GM11168 (cell line): Measurements from ENCODE around the gene CACNA1C.

ENCODE experiments used
- in situ Hi-C: fragments of 300-500 bp; cut with MboI; formaldehyde crosslinking; loops from one replicate; pipeline ENCODE4 v1.12.0; 2022; ENCODE audit warnings: low sequenced_read_pairs; ENCODE audit not compliant: unreplicated experiment

Gene CACNA1C

DNA sequence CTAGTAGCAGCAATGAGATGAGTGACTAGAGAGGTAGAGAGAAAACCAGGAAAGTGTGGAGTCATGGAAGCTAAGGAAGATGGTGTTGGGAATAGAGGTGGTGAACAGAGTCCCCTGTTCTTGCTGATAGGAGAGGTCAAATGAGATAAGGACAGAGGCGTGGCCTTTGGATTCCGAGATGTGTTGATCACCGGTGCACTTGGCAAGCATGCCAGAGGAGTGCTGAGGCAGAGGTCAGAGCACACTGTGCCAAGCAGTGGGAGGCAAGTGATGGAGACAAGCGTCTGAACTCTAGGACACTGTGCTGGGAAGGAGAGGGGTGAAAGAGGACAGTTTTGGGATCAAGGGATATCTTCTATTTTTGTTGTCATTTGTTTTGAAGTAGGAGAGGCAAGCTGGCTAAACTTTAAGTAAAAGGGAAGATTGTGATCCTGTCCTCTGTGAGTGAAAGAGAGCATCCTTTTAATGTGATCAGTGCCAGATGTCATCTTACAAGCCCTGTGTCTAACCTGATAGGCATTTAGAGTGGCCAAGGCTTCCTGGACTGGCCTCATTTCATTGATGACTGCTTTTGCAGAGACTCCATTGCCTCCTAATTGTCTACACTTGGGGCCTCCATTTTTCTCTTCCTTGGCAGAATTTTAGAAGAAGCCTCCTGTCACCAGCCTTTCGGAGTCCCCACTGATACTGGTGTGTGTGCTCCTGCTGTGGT is 336.4 kb downstream of the CACNA1C start:
- in situ Hi-C loops, result no loop called here

DNA sequence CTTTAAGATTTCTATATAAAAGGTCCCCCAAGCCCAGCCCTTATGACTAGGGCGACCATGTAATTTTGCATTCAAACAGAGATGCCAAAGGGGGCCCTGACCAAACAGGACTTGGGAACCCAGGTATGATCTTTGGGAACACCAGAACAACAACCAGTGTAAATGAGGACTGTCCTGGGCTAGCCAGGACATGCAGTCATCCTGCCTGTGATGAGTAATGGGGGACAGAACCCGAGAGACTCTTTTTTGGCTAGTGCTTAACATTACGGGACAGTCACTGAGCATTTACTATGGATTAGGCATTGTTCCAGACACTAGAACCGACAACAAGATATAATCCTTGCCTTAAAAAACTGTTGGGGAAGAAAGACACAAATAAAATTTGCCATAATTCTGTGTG is 337.3 kb downstream of the CACNA1C start:
- in situ Hi-C loops, result no loop called here

DNA sequence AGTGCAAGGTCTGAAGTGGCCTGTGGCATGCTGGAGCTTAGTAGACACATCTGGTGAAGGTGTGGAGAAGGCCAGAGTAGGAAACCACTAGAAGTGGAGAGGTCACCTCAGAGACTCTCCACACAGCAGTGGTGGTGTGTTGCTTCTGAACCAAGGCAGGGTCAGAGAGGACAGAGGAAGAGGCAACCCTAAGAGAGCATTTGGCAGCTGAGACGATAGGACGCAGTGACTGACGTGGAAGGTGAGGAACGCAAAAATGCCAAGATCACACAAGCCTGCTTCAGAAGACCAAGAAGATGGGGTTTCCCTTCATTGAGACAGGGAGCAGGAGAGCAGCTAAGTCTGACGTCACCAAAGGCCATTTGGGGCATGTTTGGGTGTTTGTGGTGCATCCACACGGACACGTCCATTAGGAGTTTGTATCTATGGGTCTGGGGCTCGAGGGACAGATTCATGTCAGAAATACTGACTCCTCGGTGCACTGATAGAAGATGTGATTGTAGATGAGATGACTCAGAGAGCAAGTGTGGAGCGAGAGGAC is 338.1 kb downstream of the CACNA1C start:
- in situ Hi-C loops, result no loop called here

DNA sequence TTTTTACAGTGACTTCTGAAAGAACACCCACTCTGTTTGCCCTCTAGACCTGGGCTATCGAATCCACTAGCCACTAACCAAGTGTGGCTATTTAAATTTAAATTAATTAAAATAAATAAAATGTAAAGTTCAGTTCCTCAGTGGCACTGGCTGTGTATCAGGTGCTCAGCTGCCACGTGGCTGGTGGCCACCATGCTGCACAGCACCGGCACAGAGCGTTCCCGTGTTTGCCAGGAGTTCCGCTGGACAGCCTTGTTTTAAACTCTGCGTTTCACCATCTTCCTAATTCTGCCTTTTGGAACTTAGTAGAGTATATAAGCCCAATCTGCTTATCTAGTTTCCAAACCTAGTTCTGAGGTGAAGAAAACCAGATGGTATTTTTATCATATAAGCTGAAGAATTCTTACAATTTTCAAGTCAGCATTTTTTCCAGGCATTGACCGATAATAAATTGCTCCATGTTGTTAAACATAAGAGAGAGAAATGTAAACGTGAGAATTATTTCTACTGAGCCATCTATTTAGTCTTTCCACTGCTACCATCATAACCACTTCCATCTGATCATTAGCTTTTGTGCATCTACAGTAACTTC is 339.0 kb downstream of the CACNA1C start:
- in situ Hi-C loops, result no loop called here

DNA sequence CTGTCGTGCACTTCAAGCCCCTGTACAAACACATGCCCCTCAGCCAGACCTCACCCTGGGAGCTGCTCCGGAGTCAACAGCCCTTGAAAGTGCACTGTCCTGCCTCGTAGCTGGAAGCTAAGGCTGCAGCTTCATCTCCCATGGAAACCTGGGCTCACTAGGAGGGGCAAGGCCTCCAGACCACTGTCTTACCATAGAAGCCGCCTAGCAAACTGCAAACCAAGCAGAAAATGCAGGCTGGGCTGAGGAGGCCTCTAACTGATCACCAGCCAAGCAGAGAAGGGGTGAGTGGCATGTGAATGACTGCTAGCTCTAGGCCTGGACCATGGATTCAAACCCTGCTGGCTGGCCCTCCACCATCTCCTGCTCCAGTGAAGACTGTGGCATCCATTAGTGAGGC is 340.2 kb downstream of the CACNA1C start:
- in situ Hi-C loops, result no loop called here

DNA sequence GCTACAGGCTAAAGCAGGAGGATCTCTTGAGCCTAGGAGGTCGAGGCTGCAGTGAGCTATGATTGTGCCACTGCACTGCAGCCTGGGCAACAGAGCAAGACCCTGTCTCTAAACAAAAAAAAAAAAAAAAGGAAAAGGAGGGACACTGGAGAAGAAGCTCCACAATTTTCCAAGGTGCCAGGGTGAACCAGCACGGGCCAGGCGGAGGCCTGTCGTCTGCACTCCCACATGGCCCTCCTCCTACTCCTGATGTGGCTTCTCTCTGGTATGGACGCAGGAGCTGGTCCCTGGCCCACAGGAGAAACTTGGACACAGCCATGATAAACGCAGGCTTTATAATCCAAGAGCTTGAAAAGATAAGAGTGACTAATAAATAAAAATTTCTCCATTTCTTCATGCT is 341.2 kb downstream of the CACNA1C start:
- in situ Hi-C loops, result no loop called here

DNA sequence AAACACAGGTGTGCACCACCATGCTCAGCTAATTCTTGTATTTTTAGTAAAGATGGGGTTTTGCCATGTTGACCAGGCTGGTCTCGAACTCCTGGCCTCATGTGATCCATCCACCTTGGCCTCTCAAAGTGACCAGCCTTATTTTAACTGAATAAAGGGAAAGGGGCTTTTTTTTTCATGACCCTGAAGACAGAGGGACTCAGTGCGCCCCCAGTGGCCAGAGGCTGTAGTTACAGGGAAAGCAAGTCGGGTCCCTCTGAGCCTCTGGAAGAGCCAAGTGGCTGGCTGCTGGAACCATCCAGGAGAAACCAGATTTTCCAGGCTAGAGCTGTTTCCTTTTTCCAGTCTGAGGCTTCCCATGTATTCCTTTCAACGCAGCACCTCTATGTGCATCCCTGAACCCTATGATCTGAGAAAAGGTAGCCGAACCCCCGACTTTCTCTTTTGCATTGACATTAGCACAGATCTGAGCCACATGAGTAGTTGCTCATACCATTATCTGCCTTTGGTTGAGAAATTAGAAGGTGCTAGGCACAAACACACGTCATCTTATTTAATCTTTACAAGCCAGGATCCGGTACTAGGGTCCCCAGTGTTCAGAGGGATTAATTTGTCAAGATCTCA is 342.7 kb downstream of the CACNA1C start:
- in situ Hi-C loops, result no loop called here

DNA sequence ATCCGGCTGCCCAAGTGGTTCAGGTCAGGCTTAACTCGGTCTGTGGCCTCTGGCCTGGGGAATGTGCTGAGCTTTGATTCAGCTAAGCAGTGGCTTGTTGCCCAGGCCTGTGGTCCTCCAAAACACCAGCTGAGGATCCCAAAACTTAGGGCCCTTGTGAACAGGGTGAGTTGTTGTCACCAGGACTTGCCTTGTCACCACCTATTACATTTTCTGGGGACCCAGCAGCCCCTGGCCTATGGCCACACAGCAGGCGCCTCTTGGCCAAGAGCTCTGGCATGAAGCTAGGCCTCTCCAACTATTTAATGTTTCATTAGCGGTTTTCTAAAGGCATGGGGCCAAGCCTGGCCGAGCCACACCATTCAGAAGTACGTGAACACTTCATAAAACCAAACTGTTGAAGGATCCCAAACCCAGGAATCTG is 343.7 kb downstream of the CACNA1C start:
- in situ Hi-C loops, result no loop called here

DNA sequence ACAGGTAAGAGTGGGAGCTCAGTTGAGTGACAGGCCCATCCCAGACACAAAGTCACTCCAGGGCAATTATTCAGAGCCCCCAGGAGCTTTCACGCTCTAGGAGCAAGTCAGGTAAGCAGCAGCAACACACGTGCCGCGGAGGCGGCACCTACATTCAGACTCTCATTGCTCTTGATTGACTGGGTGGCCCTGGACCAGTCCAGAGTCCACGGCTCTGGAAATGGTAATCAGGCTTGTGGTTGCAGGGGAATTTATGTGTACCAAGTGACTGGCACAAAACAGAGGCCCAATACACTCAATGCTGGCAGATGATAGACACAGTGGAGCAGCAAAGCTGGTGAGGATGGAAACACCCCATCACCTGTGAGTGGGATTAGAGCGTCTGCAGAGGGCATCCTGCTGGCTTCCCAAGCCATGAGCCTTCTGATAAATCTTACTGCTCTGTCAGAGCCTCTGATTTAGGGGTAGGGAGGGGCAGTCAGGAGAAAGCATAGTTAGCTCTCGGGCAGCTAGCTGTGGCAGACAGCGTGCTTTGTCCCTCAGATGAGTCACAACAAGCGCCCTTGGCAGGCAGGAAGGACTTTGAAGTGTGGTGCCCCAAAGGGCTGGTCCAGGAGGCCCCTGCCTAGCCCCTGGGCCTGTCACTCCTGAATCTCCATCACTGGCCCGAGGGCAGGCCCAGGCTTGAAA is 344.7 kb downstream of the CACNA1C start:
- in situ Hi-C loops, result no loop called here

DNA sequence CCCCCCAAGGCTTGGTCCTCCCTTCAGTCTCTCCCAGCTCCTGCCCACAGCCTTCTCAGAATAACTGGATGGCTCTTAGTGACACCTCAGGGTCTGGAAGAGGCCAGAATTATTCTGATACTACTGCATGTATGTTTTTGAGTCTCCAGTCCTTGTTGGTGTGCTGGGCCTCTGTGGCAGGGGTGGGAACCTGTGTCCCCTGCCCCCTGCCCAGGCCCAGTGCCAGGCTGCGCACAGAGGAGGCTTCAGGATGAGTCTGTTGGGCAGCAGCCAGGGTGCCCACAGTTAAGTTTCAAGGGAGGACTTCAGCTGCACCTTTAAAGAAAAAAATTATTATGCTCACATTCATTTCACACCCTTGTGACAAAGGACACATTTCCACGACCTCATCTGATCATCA is 348.3 kb downstream of the CACNA1C start:
- in situ Hi-C loops, result no loop called here

DNA sequence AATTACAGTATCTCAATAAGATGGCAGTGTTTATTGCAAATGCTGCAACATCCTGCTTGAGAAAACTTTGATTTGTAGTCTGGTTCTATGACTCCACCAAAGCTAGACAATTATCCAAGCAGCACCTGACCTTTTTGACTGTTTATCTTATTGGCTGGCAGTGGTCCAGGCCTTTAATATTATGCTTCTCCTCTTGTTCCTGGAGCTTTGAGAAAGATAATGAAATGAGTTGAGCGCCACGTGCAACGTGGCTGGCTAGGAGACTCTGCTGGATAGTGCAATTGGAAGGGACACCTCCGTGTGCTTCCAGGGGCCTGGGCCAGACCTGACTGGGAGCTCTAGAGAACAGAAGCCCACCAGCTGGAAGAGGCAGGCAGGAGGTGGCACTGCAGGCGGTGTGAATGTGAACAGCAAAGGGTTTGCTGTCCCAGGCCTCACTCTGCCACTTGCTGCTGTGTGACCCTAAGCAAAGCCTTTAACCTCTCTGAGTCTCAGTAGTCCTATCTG is 349.3 kb downstream of the CACNA1C start:
- in situ Hi-C loops, result no loop called here

DNA sequence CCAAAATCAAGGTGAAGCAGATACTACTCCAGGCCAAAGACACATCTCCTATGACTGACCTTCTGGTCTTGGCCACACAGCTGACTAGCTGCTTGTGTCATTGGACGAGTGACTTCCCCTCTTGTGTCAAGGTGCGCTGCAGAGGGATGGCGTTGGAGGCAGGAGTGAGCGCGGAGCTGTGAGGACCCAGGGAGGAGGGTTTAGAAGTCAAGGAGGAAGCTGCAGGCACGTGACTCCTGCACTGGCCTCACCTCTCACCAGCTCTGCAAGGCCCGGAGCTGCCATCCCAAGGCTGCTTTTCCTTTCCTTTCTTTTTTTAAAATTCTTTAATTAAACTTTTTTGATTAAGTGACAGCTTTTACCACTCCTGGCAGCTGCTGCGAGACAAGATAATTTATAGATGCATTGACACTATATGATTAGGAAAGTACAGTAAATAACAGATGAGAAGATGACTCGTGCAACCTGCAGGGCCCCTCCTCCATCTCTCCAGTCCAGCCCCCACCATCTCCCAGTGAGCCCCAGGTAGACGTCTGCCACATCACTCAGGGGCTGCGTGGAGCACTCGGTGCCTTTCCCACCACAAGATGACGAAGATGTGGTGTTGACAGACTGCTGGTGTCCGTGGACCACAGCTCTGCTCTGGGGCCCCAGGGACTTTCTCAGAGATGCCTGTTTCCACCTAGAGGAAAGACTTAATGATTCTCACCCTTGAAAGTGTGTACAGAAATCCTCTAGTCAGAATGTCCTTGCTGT is 350.6 kb downstream of the CACNA1C start:
- in situ Hi-C loops, result no loop called here

DNA sequence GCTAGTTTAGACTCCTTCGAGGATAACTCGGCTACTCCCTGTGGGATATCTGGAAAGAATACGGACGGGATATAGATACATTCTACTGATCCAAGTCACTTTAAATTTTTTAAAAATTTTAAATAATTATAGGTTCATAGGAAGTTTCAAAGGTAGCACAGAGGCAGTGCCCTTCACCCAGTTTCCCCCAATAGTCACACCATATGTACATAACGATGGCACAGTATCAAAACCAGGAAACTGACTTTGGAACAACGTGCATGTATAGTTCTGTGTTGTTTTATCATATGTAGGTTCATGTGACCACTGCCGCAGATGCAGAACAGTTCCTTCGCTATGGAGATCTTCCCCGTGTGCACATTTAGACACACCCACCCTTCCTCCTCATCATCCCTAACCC is 352.3 kb downstream of the CACNA1C start:
- in situ Hi-C loops, result no loop called here

DNA sequence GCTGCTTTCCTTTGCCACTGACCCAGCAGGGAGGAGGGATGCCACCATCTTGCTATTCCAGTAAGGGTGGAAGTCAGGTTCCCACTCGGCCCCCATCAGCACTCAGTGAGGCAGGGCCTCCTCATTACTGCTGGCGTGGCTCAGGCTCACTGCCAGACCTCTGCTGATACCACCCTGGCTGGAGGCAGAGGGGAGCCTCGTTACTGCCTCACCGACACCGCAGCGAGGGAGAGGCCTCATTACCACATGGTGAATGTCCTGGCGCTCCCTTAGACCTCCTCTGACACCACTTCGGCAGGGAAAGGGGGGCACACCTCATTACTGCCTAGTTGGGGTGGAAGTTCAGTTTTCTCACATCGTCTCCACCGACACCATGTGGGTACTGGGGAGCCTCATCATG is 354.1 kb downstream of the CACNA1C start:
- in situ Hi-C loops, result no loop called here

DNA sequence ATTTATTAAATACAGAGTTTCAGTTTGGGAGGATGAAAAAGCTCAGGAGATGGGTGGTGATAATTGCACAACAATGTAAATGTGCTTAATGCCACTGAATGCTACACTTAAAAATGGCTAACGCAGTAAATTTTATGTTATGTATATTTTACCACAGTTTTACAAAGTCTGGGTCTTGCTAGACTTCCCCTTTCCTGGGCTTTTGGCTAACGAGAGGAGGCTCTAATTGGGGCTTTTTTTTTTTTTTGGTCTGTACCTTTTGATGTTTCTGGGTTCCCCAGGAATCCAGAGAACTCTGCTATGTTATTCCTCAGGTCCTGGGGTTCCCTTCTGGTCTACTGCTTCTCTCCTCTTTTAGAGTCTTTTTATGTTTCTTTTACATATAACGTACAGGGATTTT is 355.5 kb downstream of the CACNA1C start:
- in situ Hi-C loops, result no loop called here

DNA sequence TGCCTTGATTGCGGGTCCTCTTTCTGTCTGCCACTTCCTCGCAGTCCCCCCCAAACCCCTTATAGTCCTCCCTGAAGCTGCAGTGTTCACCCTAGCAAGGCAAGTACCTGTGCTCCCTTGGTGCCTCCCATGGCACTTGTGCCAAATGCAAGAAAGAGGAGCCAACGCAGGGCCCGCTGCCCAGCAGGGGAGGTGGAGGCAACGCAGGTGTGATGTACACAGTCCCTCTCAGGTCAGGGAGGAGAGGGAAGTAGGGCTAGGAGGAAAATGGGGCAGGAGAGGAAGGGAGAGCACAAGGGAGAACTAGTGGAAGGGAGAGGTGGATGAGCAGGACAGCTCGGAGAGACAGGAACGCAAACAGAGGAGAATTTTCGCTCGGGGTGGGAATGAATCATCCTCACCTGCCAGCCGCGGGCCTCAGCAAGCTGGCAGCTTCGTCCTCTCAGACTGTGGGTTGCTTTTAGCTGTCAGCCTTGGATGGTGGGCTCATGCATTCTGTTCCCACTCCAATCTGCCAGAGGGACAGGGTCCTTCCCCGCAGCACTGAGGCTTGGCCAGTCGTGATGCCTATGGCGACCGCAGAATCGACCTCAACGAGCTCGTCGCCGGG is 357.0 kb downstream of the CACNA1C start:
- in situ Hi-C loops, result no loop called here

DNA sequence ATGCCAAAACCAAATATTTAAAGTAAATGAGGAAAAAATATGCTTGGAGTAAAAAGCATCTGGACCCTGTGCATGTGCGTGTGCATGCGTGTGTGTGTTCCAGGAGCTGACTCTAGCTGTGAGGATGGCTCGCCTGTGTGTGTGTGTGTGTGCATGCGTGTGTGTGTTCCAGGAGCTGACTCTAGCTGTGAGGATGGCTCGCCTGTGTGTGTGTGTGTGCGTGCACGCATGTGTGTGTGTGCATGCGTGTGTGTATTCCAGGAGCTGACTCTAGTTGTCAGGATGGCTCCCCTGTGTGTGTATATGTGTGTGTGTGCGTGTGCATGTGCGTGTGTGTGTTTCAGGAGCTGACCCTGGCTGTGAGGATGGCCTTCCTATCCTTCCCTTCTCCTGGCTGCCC is 357.7 kb downstream of the CACNA1C start:
- in situ Hi-C loops, result no loop called here

DNA sequence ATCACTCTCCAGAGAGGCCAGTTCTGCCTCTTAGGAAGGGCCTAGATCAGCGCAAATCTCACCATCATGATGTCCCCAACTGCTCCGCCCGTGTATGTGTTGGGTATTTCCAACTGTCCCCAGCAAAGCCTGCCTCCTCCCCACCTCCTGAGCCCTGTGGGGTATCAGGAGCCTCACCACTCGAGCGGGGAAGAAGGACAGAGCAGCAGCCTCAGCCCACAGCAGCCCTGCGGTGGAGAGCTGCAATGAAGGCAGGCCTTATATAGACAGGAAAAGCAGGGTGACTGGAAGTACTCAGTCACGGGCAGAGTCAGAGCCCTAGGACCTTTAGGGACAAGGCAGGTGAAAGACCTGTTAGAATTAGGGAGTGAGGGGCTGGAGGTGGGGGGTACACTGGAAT is 358.2 kb downstream of the CACNA1C start:
- in situ Hi-C loops, result no loop called here

DNA sequence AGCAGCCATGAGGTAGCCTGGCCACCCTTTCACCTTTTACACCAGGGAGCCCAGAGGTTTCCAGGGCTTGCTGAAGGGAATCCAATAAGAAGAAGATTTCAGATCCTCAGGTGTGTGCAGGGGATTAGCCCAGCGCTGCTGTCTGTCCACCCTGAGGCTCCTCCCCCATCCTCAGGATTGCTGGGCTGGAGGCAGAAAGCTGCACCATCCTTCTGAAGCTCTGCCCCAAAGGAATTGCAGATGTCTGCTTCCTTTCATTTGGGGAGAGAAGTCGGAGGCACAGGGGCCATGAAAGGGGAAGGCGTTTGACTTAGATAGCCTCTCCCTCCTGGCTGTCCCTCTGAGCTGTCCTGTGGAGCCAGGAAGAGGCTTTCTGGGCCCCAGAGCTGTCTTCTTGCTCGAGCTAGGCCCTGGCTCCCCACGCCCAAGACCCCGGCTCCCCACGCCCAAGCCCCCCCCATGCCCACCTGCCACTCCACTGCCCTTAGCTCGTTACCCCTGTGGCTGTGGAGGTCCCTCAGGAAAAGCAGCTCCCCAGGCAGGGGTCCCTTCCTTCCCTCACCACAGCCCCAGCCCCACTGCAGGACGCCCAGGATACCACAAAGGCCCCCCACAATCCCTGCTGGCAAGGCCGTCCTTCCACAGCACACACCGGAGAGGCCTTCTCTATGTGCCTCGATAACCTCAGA is 359.0 kb downstream of the CACNA1C start:
- in situ Hi-C loops, result no loop called here
